Fibroblast of skin of scalp (primary cell): ENCODE data around the gene POU6F1. TPM values are rescaled to one million over a fixed set of nuclear protein-coding genes. Genes with fewer than 3 reads are reported as not detected.
"Not testable (repeated sequence)": the region's sequence is repeated elsewhere in the genome, so short reads cannot be mapped to it uniquely, and the experiment has no call there.

Experiments used
- DNase-seq: peaks from one replicate; pipeline ENCODE4 v3.0.0-alpha.2; 2013
- polyA plus RNA-seq, 2 experiments: library from polyadenylated mRNA; unstranded; fragments of 120-200 nt; gene quantifications; one replicate each; pipeline ENCODE4 v1.2.1, GENCODE V29; 2013; ENCODE audit not compliant: insufficient read length in 2 of 2

The POU6F1 gene
- 11.3 TPM for polyA plus RNA-seq (2013, experiment 1 of 2; ENCODE audit: insufficient read length)
- polyA plus RNA-seq (2013, experiment 2 of 2; ENCODE audit: insufficient read length), result 10.2 TPM

- DNase-seq, result peak; percentile 87
Observed at GRCh38 chr12:51217968-51218606, at the start of gene POU6F1. Gene POU6F1, minus strand, starts transcription at chr12:51218062. Its CDS starts 11,226 bp downstream, at chr12:51206836.

GRCh38 chr12:51265024-51265423, 47.2 kb upstream of the POU6F1 start:
- DNase-seq, result no peak

- DNase-seq, result no peak
Observed at GRCh38 chr12:51264297-51264696, 46.4 kb upstream of the POU6F1 start.

GRCh38 chr12:51263341-51263740, 45.5 kb upstream of the POU6F1 start:
- no peak for DNase-seq

GRCh38 chr12:51262758-51263177, 44.9 kb upstream of the POU6F1 start:
- peak; percentile 60 for DNase-seq

GRCh38 chr12:51259600-51259999, 41.7 kb upstream of the POU6F1 start:
- DNase-seq, result not testable (repeated sequence)

- no peak for DNase-seq
Observed at GRCh38 chr12:51254536-51254935, 36.7 kb upstream of the POU6F1 start.

- no peak for DNase-seq
Observed at GRCh38 chr12:51253276-51253675, 35.4 kb upstream of the POU6F1 start.

GRCh38 chr12:51247523-51248206, 29.8 kb upstream of the POU6F1 start:
- DNase-seq, result no peak

- peak; percentile 51 for DNase-seq
Observed at GRCh38 chr12:51246254-51246853, 28.5 kb upstream of the POU6F1 start.

GRCh38 chr12:51245476-51246253, 27.8 kb upstream of the POU6F1 start:
- no peak for DNase-seq

- no peak for DNase-seq
Observed at GRCh38 chr12:51244269-51244668, 26.4 kb upstream of the POU6F1 start.

- no peak for DNase-seq
Observed at GRCh38 chr12:51242876-51243275, 25.0 kb upstream of the POU6F1 start.

GRCh38 chr12:51242120-51242519, 24.3 kb upstream of the POU6F1 start:
- DNase-seq, result no peak

- peak; percentile 29 for DNase-seq
Observed at GRCh38 chr12:51240971-51241370, 23.1 kb upstream of the POU6F1 start.

- DNase-seq, result peak; percentile 95
Observed at GRCh38 chr12:51238510-51239334, 20.9 kb upstream of the POU6F1 start, which contains the start of gene DAZAP2. Gene DAZAP2, plus strand, starts transcription at chr12:51238826. Its CDS starts 82 bp downstream, at chr12:51238908.

GRCh38 chr12:51238037-51238509, 20.2 kb upstream of the POU6F1 start:
- no peak for DNase-seq

- no peak for DNase-seq
Observed at GRCh38 chr12:51234530-51234929, 16.7 kb upstream of the POU6F1 start.

GRCh38 chr12:51232642-51233041, 14.8 kb upstream of the POU6F1 start:
- no peak for DNase-seq

GRCh38 chr12:51229116-51229809, 11.4 kb upstream of the POU6F1 start:
- DNase-seq, result no peak

- no peak for DNase-seq
Observed at GRCh38 chr12:51227962-51228361, 10.1 kb upstream of the POU6F1 start.
